HepG2 (cell line): ENCODE measurements around the gene ARHGEF38. TPM values are rescaled to one million over a fixed set of nuclear protein-coding genes. Genes with fewer than 3 reads are reported as not detected.

Experiments
- polyA plus RNA-seq, 8 experiments: library from polyadenylated mRNA; depleted of rRNA in 3 of 8; stranded (reverse) in 7 of 8; unstranded in 1 of 8; fragments of >200 nt; fragmentation: Illumina TruSeq in 4 of 8; extraction: Trizol in 4 of 8; gene quantifications; 2 replicates each; pipeline versions ENCODE4 v1.2.1 to v1.2.3, GENCODE V29; 2011 to 2016; ENCODE audit warnings: low read depth in 4 of 8, missing spikeins in 1 of 8, mixed read lengths in 1 of 8; ENCODE audit not compliant: insufficient read depth in 1 of 8
- small RNA-seq, 3 experiments: library from RNA; depleted of rRNA; stranded (forward); fragments of <200 nt; gene quantifications; one replicate each; pipeline ENCODE3, GENCODE V24; 2012; ENCODE audit warnings: low read depth in 2 of 3, low replicate concordance in 1 of 3; ENCODE audit not compliant: insufficient read length in 3 of 3, insufficient read depth in 2 of 3
- total RNA-seq, 5 experiments: library from RNA; depleted of rRNA; stranded (reverse); fragments of >200 nt; fragmentation: Illumina TruSeq; extraction: Trizol; gene quantifications; 2 replicates each; pipeline ENCODE4 v1.2.3, GENCODE V29; 2016; ENCODE audit warnings: low read depth in 1 of 5

Gene ARHGEF38
- total and polyA plus RNA-seq, 2 of the 13 experiments (the other 11 are each of a cell fraction or from before 2014, with no cell fraction given): not detected

Small RNAs within 50 kb of the gene (small RNA-seq; reads per million reads assigned to genes)
- gene ATP5F1EP1: 0 reads per million in 3 experiments

Other genes starting within 250 kb of the ARHGEF38 start
- 70.6 and 115 TPM in 2 replicates for gene PPA2, start 78.6 kb upstream of the ARHGEF38 start, total RNA-seq (2016; rRNA removed; fragmentation: Illumina TruSeq; extraction: Trizol)
- 30.4 and 44.2 TPM in 2 replicates for gene PPA2, start 78.6 kb upstream of the ARHGEF38 start, polyA plus RNA-seq (2011; rRNA removed)
- gene INTS12, start 156.1 kb downstream of the ARHGEF38 start, total RNA-seq (2016; rRNA removed; fragmentation: Illumina TruSeq; extraction: Trizol): 21.1 and 22.9 TPM in 2 replicates
- 16.0 and 20.2 TPM in 2 replicates for gene INTS12, start 156.1 kb downstream of the ARHGEF38 start, polyA plus RNA-seq (2011; rRNA removed)
- 30.8 and 38.7 TPM in 2 replicates for gene GSTCD, start 156.2 kb downstream of the ARHGEF38 start, total RNA-seq (2016; rRNA removed; fragmentation: Illumina TruSeq; extraction: Trizol)
- 6.7 and 7.9 TPM in 2 replicates for gene GSTCD, start 156.2 kb downstream of the ARHGEF38 start, polyA plus RNA-seq (2011; rRNA removed)